H9 (cell line): Measurements from ENCODE around the gene KIF26B. TPM values are rescaled to one million over a fixed set of nuclear protein-coding genes. Genes with fewer than 3 reads are reported as not detected.

Source experiments
- DNase-seq: peaks from one replicate; pipeline ENCODE4 v3.0.0-alpha.2; 2017
- H2AFZ ChIP-seq: one replicate; pipeline ENCODE4 v1.6.1; 2013; ENCODE audit warnings: mild to moderate bottlenecking, low read length, control low read depth, moderate library complexity
- H2AK5ac ChIP-seq: 2 replicates; pipeline ENCODE4 v1.6.1; 2013; ENCODE audit warnings: low read length, control low read depth, mixed read lengths; ENCODE audit not compliant: insufficient read length
- H2BK120ac ChIP-seq: one replicate; pipeline ENCODE4 v1.6.1; 2013; ENCODE audit warnings: low read depth, mild to moderate bottlenecking, low read length, control low read depth, inconsistent platforms; ENCODE audit not compliant: poor library complexity, severe bottlenecking
- H2BK12ac ChIP-seq: 2 replicates; pipeline ENCODE4 v1.6.1; 2013; ENCODE audit warnings: low read length, control low read depth, mixed read lengths, low read depth; ENCODE audit not compliant: insufficient read length
- H2BK15ac ChIP-seq: 2 replicates; pipeline ENCODE4 v1.6.1; 2013; ENCODE audit warnings: low read depth, low read length, control low read depth
- H2BK20ac ChIP-seq: one replicate; pipeline ENCODE4 v1.6.1; 2013; ENCODE audit warnings: low read depth, mild to moderate bottlenecking, low read length, control low read depth, inconsistent platforms; ENCODE audit not compliant: poor library complexity, severe bottlenecking
- H2BK5ac ChIP-seq: 2 replicates; pipeline ENCODE4 v1.6.1; 2013; ENCODE audit warnings: low read length, control low read depth, mixed read lengths; ENCODE audit not compliant: insufficient read length
- H3K14ac ChIP-seq: 2 replicates; pipeline ENCODE4 v1.6.1; 2013; ENCODE audit warnings: low read length, control low read depth; ENCODE audit not compliant: insufficient read depth
- H3K18ac ChIP-seq: 2 replicates; pipeline ENCODE4 v1.6.1; 2013; ENCODE audit warnings: low read depth, mild to moderate bottlenecking, mixed read lengths, low read length, control low read depth; ENCODE audit not compliant: insufficient read length
- H3K23ac ChIP-seq: 2 replicates; pipeline ENCODE4 v1.6.1; 2013; ENCODE audit warnings: low read length, control low read depth, mixed read lengths, low read depth; ENCODE audit not compliant: insufficient read length
- H3K23me2 ChIP-seq: 2 replicates; pipeline ENCODE4 v1.6.1; 2013; ENCODE audit warnings: low read depth, mild to moderate bottlenecking, mixed read lengths, low read length, control low read depth; ENCODE audit not compliant: insufficient read length, poor library complexity, severe bottlenecking
- H3K27ac ChIP-seq: 2 replicates; pipeline ENCODE4 v1.5.1; 2013; ENCODE audit warnings: low read length, control low read depth, mixed read lengths, low read depth; ENCODE audit not compliant: insufficient read length
- H3K27me3 ChIP-seq: 2 replicates; pipeline ENCODE4 v1.6.1; 2013; ENCODE audit warnings: low read length, control low read depth, inconsistent platforms; ENCODE audit not compliant: insufficient read depth
- H3K4ac ChIP-seq: 2 replicates; pipeline ENCODE4 v1.6.1; 2013; ENCODE audit warnings: low read depth, mild to moderate bottlenecking, control low read depth, inconsistent platforms, low read length, moderate library complexity
- H3K4me1 ChIP-seq: 2 replicates; pipeline ENCODE4 v1.6.1; 2013; ENCODE audit warnings: low read length, control low read depth, inconsistent platforms; ENCODE audit not compliant: insufficient read depth
- H3K4me2 ChIP-seq: 2 replicates; pipeline ENCODE4 v1.6.1; 2013; ENCODE audit warnings: low read length, control low read depth, mixed read lengths; ENCODE audit not compliant: insufficient read length, insufficient read depth
- H3K56ac ChIP-seq: 2 replicates; pipeline ENCODE4 v1.6.1; 2013; ENCODE audit warnings: low read depth, mild to moderate bottlenecking, mixed read lengths, low read length, control low read depth; ENCODE audit not compliant: insufficient read length
- H3K79me1 ChIP-seq: 2 replicates; pipeline ENCODE4 v1.6.1; 2013; ENCODE audit warnings: low read depth, mild to moderate bottlenecking, moderate library complexity, low read length, control low read depth, inconsistent platforms; ENCODE audit not compliant: insufficient read depth, poor library complexity, severe bottlenecking
- H3K79me2 ChIP-seq: 2 replicates; pipeline ENCODE4 v1.6.1; 2013; ENCODE audit warnings: low read length, control low read depth, inconsistent platforms; ENCODE audit not compliant: insufficient read depth
- H3K9ac ChIP-seq: 2 replicates; pipeline ENCODE4 v1.6.1; 2013; ENCODE audit warnings: low read length, control low read depth, mixed read lengths; ENCODE audit not compliant: insufficient read length; ENCODE audit errors: extremely low read depth
- H3K9me3 ChIP-seq: one replicate; pipeline ENCODE4 v1.6.1; 2013; ENCODE audit warnings: low read depth, low read length, inconsistent platforms; ENCODE audit not compliant: control insufficient read depth
- H3T11ph ChIP-seq: one replicate; pipeline ENCODE4 v1.6.1; 2013; ENCODE audit warnings: mild to moderate bottlenecking, low read length, control low read depth, inconsistent platforms
- H4K20me1 ChIP-seq: one replicate; pipeline ENCODE4 v1.6.1; 2013; ENCODE audit not compliant: control insufficient read depth, insufficient read length, insufficient read depth
- H4K5ac ChIP-seq: 2 replicates; pipeline ENCODE4 v1.6.1; 2013; ENCODE audit warnings: low read depth, mild to moderate bottlenecking, mixed read lengths, low read length, control low read depth; ENCODE audit not compliant: insufficient read length
- H4K8ac ChIP-seq: replicated peaks from 2 replicates; pipeline ENCODE4 v1.6.1; 2013; ENCODE audit warnings: low read length, control low read depth, mixed read lengths, low read depth; ENCODE audit not compliant: insufficient read length
- H4K91ac ChIP-seq: 2 replicates; pipeline ENCODE4 v1.6.1; 2013; ENCODE audit warnings: low read depth, mild to moderate bottlenecking, moderate library complexity, mixed read lengths, low read length, control low read depth; ENCODE audit not compliant: insufficient read length
- H3K27ac Mint-ChIP-seq, 3 experiments: 2 replicates in 2 of 3; 3 replicates in 1 of 3; pipeline ENCODE4 v1.8.0; 2020 to 2021; ENCODE audit warnings: mixed read lengths in 3 of 3, mild to moderate bottlenecking in 1 of 3, moderate library complexity in 1 of 3
- H3K27me3 Mint-ChIP-seq: 2 replicates; pipeline ENCODE4 v1.8.0; 2021; ENCODE audit warnings: low read depth, mild to moderate bottlenecking, moderate library complexity, mixed read lengths
- H3K36me3 Mint-ChIP-seq, 3 experiments: 2 replicates in 2 of 3; 3 replicates in 1 of 3; pipeline ENCODE4 v1.8.0; 2020 to 2021; ENCODE audit warnings: low read depth in 3 of 3, mixed read lengths in 3 of 3; ENCODE audit not compliant: insufficient read depth in 1 of 3
- H3K4me1 Mint-ChIP-seq, 2 experiments: 2 replicates each; pipeline ENCODE4 v1.8.0; 2020; ENCODE audit warnings: mixed read lengths in 2 of 2
- H3K4me3 Mint-ChIP-seq, 2 experiments: 2 replicates in 1 of 2; 3 replicates in 1 of 2; pipeline ENCODE4 v1.8.0; 2020 to 2021; ENCODE audit warnings: mild to moderate bottlenecking in 2 of 2, mixed read lengths in 2 of 2, moderate library complexity in 1 of 2
- H3K9me3 Mint-ChIP-seq, 2 experiments: 2 replicates in 1 of 2; 3 replicates in 1 of 2; pipeline ENCODE4 v1.8.0; 2020; ENCODE audit warnings: mild to moderate bottlenecking in 2 of 2, mixed read lengths in 2 of 2, moderate library complexity in 1 of 2
- WGBS: extraction: QIAGEN DNeasy Blood & Tissue Kit; methylation state at CpG from one replicate; pipeline ENCODE4 v1.1.7; 2013; ENCODE audit warnings: missing lambda C conversion rate, low lambda C conversion rate, mixed read lengths; ENCODE audit not compliant: insufficient read length; ENCODE audit errors: extremely low coverage; 5-methylcytosine and 5-hydroxymethylcytosine counted together
- total RNA-seq: library from RNA; stranded (reverse); gene quantifications from 2 replicates; pipeline ENCODE4 v1.2.1, GENCODE V29; 2021
- TF ChIP-seq, protein P1 (sequence below): fragments of 200-600 bp; sonication (generic); conservative IDR thresholded peaks from 3 replicates; pipeline ENCODE4 v1.8.0; 2021; ENCODE audit warnings: antibody characterized with exemption, mild to moderate bottlenecking

KIF26B gene
- total RNA-seq, 1 experiment from 2014 or later: 0.13 TPM

DNA sequence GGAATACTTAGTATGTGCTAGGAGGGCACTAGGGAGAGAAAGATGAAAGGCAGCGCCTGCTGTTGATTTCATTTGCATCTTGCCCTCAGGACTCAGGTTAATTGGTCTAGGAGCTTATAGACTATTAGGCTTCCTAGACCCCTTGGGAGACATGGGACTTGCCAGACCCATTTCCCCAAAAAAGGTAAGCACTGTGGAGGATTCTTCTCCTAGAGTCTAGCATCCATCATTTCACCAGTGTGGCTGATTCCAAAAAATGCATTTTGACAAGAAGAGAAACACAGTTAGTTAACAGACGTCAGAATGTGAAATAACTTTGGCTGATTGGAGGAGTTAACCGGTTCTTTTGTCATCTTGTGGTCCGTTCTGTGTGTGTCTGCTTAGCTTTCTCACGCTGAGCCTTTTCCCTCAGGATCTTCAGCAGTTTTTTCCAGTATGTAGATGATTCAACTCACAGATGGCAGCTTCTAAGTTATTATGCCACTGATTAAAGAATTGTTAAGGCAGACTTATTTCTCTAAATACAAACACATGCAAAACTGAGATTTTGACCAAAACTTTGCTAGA, 108.8 kb downstream of the KIF26B start:
- Histone ChIP-seq H3K27ac (no peak overlapping the region), H3K23me2 (no peaks in the 10 kb centered on the region), H3T11ph (no peak overlapping the region), H3K9ac (no peak overlapping the region), H3K4me1 (no peaks in the 10 kb centered on the region; the same call in 1 of the 2 replicates), H2BK12ac (no peak overlapping the region), H2AFZ (no peak overlapping the region), H4K5ac (no peak overlapping the region), H3K56ac (no peak overlapping the region), H4K20me1 (no peaks in the 10 kb centered on the region), H3K9me3 (no peaks in the 10 kb centered on the region), H3K4me2 (no peak overlapping the region), H2BK15ac (no peak overlapping the region), H3K14ac (no peak overlapping the region), H2BK120ac (no peak overlapping the region), H4K8ac (no peak overlapping the region), H4K91ac (no peak overlapping the region), H2BK20ac (no peak overlapping the region), H3K79me2 (no peaks in the 10 kb centered on the region), H3K4ac (no peak overlapping the region), H3K18ac (no peak overlapping the region), H3K23ac (no peak overlapping the region), H3K27me3 (no peaks in the 10 kb centered on the region), H3K79me1 (no peaks in the 10 kb centered on the region), H2AK5ac (no peak overlapping the region), H2BK5ac (no peak overlapping the region)
- TF ChIP-seq, protein P1, sequence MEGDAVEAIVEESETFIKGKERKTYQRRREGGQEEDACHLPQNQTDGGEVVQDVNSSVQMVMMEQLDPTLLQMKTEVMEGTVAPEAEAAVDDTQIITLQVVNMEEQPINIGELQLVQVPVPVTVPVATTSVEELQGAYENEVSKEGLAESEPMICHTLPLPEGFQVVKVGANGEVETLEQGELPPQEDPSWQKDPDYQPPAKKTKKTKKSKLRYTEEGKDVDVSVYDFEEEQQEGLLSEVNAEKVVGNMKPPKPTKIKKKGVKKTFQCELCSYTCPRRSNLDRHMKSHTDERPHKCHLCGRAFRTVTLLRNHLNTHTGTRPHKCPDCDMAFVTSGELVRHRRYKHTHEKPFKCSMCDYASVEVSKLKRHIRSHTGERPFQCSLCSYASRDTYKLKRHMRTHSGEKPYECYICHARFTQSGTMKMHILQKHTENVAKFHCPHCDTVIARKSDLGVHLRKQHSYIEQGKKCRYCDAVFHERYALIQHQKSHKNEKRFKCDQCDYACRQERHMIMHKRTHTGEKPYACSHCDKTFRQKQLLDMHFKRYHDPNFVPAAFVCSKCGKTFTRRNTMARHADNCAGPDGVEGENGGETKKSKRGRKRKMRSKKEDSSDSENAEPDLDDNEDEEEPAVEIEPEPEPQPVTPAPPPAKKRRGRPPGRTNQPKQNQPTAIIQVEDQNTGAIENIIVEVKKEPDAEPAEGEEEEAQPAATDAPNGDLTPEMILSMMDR: no peak
- H3K27me3 Mint-ChIP-seq: peaks cover 7% of the 10 kb centered on the region; the same call in 1 of the 2 replicates
- no peak for DNase-seq
- H3K4me3 Mint-ChIP-seq: no peak overlapping the region
- no peaks in the 10 kb centered on the region; a peak in 1 of 5 replicates for H3K9me3 Mint-ChIP-seq
- H3K27ac Mint-ChIP-seq: no peak overlapping the region
- WGBS: no CpG with 5 or more reads among the region's 5 CpGs
- peaks cover 29 to 36% of the 10 kb centered on the region in 2 experiments for H3K4me1 Mint-ChIP-seq
- no peaks in the 10 kb centered on the region for H3K36me3 Mint-ChIP-seq
